ENCODE measurements around the gene PHAX. TPM values are rescaled to one million over a fixed set of nuclear protein-coding genes. Genes with fewer than 3 reads are reported as not detected.
A peak's percentile ranks its signal among the peaks of the same experiment; 100 is the strongest.

PHAX gene
- polyA plus RNA-seq, 3 donors = 4.8 to 37.6 (median 19.3) TPM

- Histone ChIP-seq H3K79me2 (ENCODE audit: insufficient read depth, low read length) (no peaks in the 10 kb centered on the region), H3K4me3 (replicated peaks in 1 of 3; ENCODE audit: low read depth in 2 of 3, low read length in 3 of 3) (no peak overlapping the region), H4K20me1 (ENCODE audit: insufficient read depth, low read length) (no peaks in the 10 kb centered on the region), H3K4me2 (replicated peaks; ENCODE audit: extremely low read depth, low read length, poor library complexity, severe bottlenecking) (no peak overlapping the region), H3K9me3 (replicated peaks in 1 of 2; ENCODE audit: control insufficient read depth in 1 of 2, insufficient read depth in 1 of 2, low read length in 2 of 2) (no peaks in the 10 kb centered on the region), H2AFZ (ENCODE audit: insufficient read depth, low read depth, low read length, poor library complexity, severe bottlenecking) (no peak overlapping the region), H3K36me3 (replicated peaks in 1 of 2; ENCODE audit: control insufficient read depth in 1 of 2, insufficient read depth in 2 of 2, low read length in 2 of 2) (no peaks in the 10 kb centered on the region), H3K27me3 (ENCODE audit: control insufficient read depth in 2 of 2, insufficient read depth in 2 of 2, low read length in 2 of 2) (no peaks in the 10 kb centered on the region), H3K27ac (ENCODE audit: low read depth in 1 of 2, low read length in 2 of 2) (no peak overlapping the region), H3K9ac (ENCODE audit: insufficient read depth, low read length, poor library complexity, severe bottlenecking) (no peak overlapping the region), H3K4me1 (ENCODE audit: control insufficient read depth in 1 of 2, insufficient read depth in 2 of 2, low read length in 2 of 2) (no peaks in the 10 kb centered on the region)
- H3K27me3 Mint-ChIP-seq (ENCODE audit: low read depth in 3 of 3) = no peaks in the 10 kb centered on the region
- no peaks in the 10 kb centered on the region for H3K36me3 Mint-ChIP-seq
- no peak overlapping the region for H3K27ac Mint-ChIP-seq
- H3K9me3 Mint-ChIP-seq = peaks cover 0 to 2% (median 0%) of the 10 kb centered on the region in 7 donors
- intact Hi-C loops (cut with micrococcal nuclease) = no loop called here
- no peak overlapping the region for H3K4me3 Mint-ChIP-seq
- no CpG with 5 or more reads among the region's 2 CpGs for WGBS (ENCODE audit: insufficient coverage)
- H3K4me1 Mint-ChIP-seq = no peaks in the 10 kb centered on the region
- no peak for TF ChIP-seq CTCF (IDR thresholded peaks at IDR 0.05)
- DNase-seq = no peak
Observed at GRCh38 chr5:126562823-126563222, 37.9 kb upstream of the PHAX start.

- no peak for TF ChIP-seq CTCF (IDR thresholded peaks at IDR 0.05)
- no peaks in the 10 kb centered on the region for H3K4me1 Mint-ChIP-seq
- Histone ChIP-seq H3K4me1 (ENCODE audit: control insufficient read depth in 1 of 2, insufficient read depth in 2 of 2, low read length in 2 of 2) (no peaks in the 10 kb centered on the region), H3K9me3 (replicated peaks in 1 of 2; ENCODE audit: control insufficient read depth in 1 of 2, insufficient read depth in 1 of 2, low read length in 2 of 2) (no peaks in the 10 kb centered on the region), H2AFZ (ENCODE audit: insufficient read depth, low read depth, low read length, poor library complexity, severe bottlenecking) (no peak overlapping the region), H4K20me1 (ENCODE audit: insufficient read depth, low read length) (no peaks in the 10 kb centered on the region), H3K9ac (ENCODE audit: insufficient read depth, low read length, poor library complexity, severe bottlenecking) (no peak overlapping the region), H3K27me3 (ENCODE audit: control insufficient read depth in 2 of 2, insufficient read depth in 2 of 2, low read length in 2 of 2) (no peaks in the 10 kb centered on the region), H3K4me2 (replicated peaks; ENCODE audit: extremely low read depth, low read length, poor library complexity, severe bottlenecking) (no peak overlapping the region), H3K36me3 (replicated peaks in 1 of 2; ENCODE audit: control insufficient read depth in 1 of 2, insufficient read depth in 2 of 2, low read length in 2 of 2) (no peaks in the 10 kb centered on the region), H3K27ac (ENCODE audit: low read depth in 1 of 2, low read length in 2 of 2) (no peak overlapping the region), H3K4me3 (replicated peaks in 1 of 3; ENCODE audit: low read depth in 2 of 3, low read length in 3 of 3) (no peak overlapping the region), H3K79me2 (ENCODE audit: insufficient read depth, low read length) (no peaks in the 10 kb centered on the region)
- H3K27me3 Mint-ChIP-seq (ENCODE audit: low read depth in 3 of 3) = peaks cover 0 to 2% (median 2%) of the 10 kb centered on the region in 3 donors
- intact Hi-C loops (cut with micrococcal nuclease) = no loop called here
- no peaks in the 10 kb centered on the region for H3K36me3 Mint-ChIP-seq
- no CpG with 5 or more reads among the region's 4 CpGs for WGBS (ENCODE audit: insufficient coverage)
- H3K4me3 Mint-ChIP-seq = no peak overlapping the region
- DNase-seq = no peak
- peaks cover 0 to 2% (median 0%) of the 10 kb centered on the region in 7 donors for H3K9me3 Mint-ChIP-seq
- H3K27ac Mint-ChIP-seq = peak overlapping the region in 1 of 7 donors; percentile 21
Observed at GRCh38 chr5:126568206-126568755, 32.5 kb upstream of the PHAX start.
